SK-N-SH treated with all-trans-retinoic acid at 6 μM for 48 hours (cell line): Measurements from ENCODE around the gene ZGPAT.

ENCODE experiments used
- ATAC-seq: fragments of 200-7000 bp; cut with Tn5 transposase; 3 replicates; pipeline ENCODE4 v1.9.1; 2020; ENCODE audit warnings: mild to moderate bottlenecking, moderate library complexity
- ARNTL ChIP-seq: fragments of 450-650 bp; formaldehyde crosslinking; IDR thresholded peaks from 2 replicates; pipeline ENCODE4 v1.5.0; 2020; ENCODE audit warnings: low read depth, mild to moderate bottlenecking, moderate library complexity, borderline replicate concordance
- ESRRG ChIP-seq: fragments of 250-450 bp; sonication (Bioruptor Pico); IDR thresholded peaks from 2 replicates; pipeline ENCODE4 v1.6.1; 2021; ENCODE audit warnings: mild to moderate bottlenecking
- GLIS3 ChIP-seq: fragments of 250-450 bp; sonication (Bioruptor Pico); IDR thresholded peaks from 2 replicates; pipeline ENCODE4 v1.5.0; 2020; ENCODE audit warnings: mild to moderate bottlenecking, moderate library complexity
- ISL1 ChIP-seq: fragments of 250-450 bp; sonication (Bioruptor Pico); IDR thresholded peaks from 2 replicates; pipeline ENCODE4 v2.1.2; 2022; ENCODE audit warnings: mild to moderate bottlenecking, moderate library complexity
- OSR1 ChIP-seq: fragments of 250-450 bp; sonication (Bioruptor Pico); IDR thresholded peaks from 2 replicates; pipeline ENCODE4 v1.8.0; 2022; ENCODE audit warnings: moderate library complexity, mild to moderate bottlenecking, inconsistent platforms
- POU6F1 ChIP-seq: fragments of 250-450 bp; sonication (Bioruptor Pico); IDR thresholded peaks from 2 replicates; pipeline ENCODE4 v1.8.0; 2021; ENCODE audit warnings: low read depth, mild to moderate bottlenecking, moderate library complexity, borderline replicate concordance
- RARB ChIP-seq: fragments of 250-450 bp; sonication (Bioruptor Pico); IDR thresholded peaks from 2 replicates; pipeline ENCODE4 v1.8.0; 2021; ENCODE audit warnings: mild to moderate bottlenecking, moderate library complexity
- SNAI2 ChIP-seq: fragments of 250-450 bp; sonication (Bioruptor Pico); IDR thresholded peaks from 2 replicates; pipeline ENCODE4 v1.5.0; 2020; ENCODE audit warnings: mild to moderate bottlenecking, moderate library complexity
- TCF4 ChIP-seq: fragments of 250-450 bp; sonication (Bioruptor Pico); IDR thresholded peaks from 2 replicates; pipeline ENCODE4 v1.8.0; 2021; ENCODE audit warnings: mild to moderate bottlenecking, moderate library complexity, borderline replicate concordance
- TOX ChIP-seq: fragments of 250-450 bp; sonication (Bioruptor Pico); IDR thresholded peaks from 2 replicates; pipeline ENCODE4 v1.8.0; 2021; ENCODE audit warnings: mild to moderate bottlenecking, moderate library complexity, borderline replicate concordance
- ZFP3 ChIP-seq: fragments of 250-450 bp; sonication (Bioruptor Pico); IDR thresholded peaks from 2 replicates; pipeline ENCODE4 v1.5.0; 2020; ENCODE audit warnings: mild to moderate bottlenecking, moderate library complexity
- ZNF8 ChIP-seq: fragments of 450-650 bp; formaldehyde crosslinking; IDR thresholded peaks from 2 replicates; pipeline ENCODE4 v1.5.0; 2020; ENCODE audit warnings: mild to moderate bottlenecking, moderate library complexity
- TF ChIP-seq, protein P1 (sequence below): fragments of 250-450 bp; sonication (Bioruptor Pico); IDR thresholded peaks from 2 replicates; pipeline ENCODE4 v1.5.0; 2020; ENCODE audit warnings: mild to moderate bottlenecking, moderate library complexity
- TF ChIP-seq, protein P2 (sequence below): fragments of 250-450 bp; sonication (Bioruptor Pico); IDR thresholded peaks from 2 replicates; pipeline ENCODE4 v1.8.0; 2020; ENCODE audit warnings: mild to moderate bottlenecking, moderate library complexity, borderline replicate concordance
- TF ChIP-seq, protein P3 (sequence below): fragments of 250-450 bp; sonication (Bioruptor Pico); IDR thresholded peaks from 2 replicates; pipeline ENCODE4 v1.5.1; 2020; ENCODE audit warnings: low read depth, mild to moderate bottlenecking, moderate library complexity
- TF ChIP-seq, protein P4 (sequence below): fragments of 250-450 bp; sonication (Bioruptor Pico); IDR thresholded peaks from 2 replicates; pipeline ENCODE4 v1.5.1; 2021; ENCODE audit warnings: mild to moderate bottlenecking, moderate library complexity

ZGPAT gene

GRCh38 chr20:63705232-63706026, 2.4 kb upstream of the ZGPAT start:
- ATAC-seq: no peak

GRCh38 chr20:63706027-63706695, 1.7 kb upstream of the ZGPAT start:
- no peak for ATAC-seq
- TF ChIP-seq SNAI2 (CRISPR knock-in tag) (no peak), TCF4 (no peak), TOX (CRISPR knock-in tag) (no peak), ARNTL (no peak), ESRRG (CRISPR knock-in tag) (no peak), ISL1 (CRISPR knock-in tag) (no peak), RARB (CRISPR knock-in tag) (no peak), POU6F1 (CRISPR knock-in tag) (no peak)

More at GRCh38 chr20:63705232-63706026, 2.4 kb upstream of the ZGPAT start:
- TF ChIP-seq ISL1 (CRISPR knock-in tag) (no peak), OSR1 (CRISPR knock-in tag) (no peak), ZNF8 (CRISPR knock-in tag) (no peak), RARB (CRISPR knock-in tag) (no peak), POU6F1 (CRISPR knock-in tag) (no peak)

- no peak for TF ChIP-seq OSR1 (CRISPR knock-in tag)
- TF ChIP-seq ZFP3 (CRISPR knock-in tag): no peak
- TF ChIP-seq GLIS3 (CRISPR knock-in tag): no peak
- no peak for TF ChIP-seq TOX (CRISPR knock-in tag)
- TF ChIP-seq ZNF8 (CRISPR knock-in tag): no peak
- TF ChIP-seq, protein P1, sequence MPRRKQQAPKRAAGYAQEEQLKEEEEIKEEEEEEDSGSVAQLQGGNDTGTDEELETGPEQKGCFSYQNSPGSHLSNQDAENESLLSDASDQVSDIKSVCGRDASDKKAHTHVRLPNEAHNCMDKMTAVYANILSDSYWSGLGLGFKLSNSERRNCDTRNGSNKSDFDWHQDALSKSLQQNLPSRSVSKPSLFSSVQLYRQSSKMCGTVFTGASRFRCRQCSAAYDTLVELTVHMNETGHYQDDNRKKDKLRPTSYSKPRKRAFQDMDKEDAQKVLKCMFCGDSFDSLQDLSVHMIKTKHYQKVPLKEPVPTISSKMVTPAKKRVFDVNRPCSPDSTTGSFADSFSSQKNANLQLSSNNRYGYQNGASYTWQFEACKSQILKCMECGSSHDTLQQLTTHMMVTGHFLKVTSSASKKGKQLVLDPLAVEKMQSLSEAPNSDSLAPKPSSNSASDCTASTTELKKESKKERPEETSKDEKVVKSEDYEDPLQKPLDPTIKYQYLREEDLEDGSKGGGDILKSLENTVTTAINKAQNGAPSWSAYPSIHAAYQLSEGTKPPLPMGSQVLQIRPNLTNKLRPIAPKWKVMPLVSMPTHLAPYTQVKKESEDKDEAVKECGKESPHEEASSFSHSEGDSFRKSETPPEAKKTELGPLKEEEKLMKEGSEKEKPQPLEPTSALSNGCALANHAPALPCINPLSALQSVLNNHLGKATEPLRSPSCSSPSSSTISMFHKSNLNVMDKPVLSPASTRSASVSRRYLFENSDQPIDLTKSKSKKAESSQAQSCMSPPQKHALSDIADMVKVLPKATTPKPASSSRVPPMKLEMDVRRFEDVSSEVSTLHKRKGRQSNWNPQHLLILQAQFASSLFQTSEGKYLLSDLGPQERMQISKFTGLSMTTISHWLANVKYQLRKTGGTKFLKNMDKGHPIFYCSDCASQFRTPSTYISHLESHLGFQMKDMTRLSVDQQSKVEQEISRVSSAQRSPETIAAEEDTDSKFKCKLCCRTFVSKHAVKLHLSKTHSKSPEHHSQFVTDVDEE (CRISPR knock-in tag): no peak
- TF ChIP-seq, protein P2, sequence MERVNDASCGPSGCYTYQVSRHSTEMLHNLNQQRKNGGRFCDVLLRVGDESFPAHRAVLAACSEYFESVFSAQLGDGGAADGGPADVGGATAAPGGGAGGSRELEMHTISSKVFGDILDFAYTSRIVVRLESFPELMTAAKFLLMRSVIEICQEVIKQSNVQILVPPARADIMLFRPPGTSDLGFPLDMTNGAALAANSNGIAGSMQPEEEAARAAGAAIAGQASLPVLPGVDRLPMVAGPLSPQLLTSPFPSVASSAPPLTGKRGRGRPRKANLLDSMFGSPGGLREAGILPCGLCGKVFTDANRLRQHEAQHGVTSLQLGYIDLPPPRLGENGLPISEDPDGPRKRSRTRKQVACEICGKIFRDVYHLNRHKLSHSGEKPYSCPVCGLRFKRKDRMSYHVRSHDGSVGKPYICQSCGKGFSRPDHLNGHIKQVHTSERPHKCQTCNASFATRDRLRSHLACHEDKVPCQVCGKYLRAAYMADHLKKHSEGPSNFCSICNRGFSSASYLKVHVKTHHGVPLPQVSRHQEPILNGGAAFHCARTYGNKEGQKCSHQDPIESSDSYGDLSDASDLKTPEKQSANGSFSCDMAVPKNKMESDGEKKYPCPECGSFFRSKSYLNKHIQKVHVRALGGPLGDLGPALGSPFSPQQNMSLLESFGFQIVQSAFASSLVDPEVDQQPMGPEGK (CRISPR knock-in tag): no peak
- TF ChIP-seq, protein P3, sequence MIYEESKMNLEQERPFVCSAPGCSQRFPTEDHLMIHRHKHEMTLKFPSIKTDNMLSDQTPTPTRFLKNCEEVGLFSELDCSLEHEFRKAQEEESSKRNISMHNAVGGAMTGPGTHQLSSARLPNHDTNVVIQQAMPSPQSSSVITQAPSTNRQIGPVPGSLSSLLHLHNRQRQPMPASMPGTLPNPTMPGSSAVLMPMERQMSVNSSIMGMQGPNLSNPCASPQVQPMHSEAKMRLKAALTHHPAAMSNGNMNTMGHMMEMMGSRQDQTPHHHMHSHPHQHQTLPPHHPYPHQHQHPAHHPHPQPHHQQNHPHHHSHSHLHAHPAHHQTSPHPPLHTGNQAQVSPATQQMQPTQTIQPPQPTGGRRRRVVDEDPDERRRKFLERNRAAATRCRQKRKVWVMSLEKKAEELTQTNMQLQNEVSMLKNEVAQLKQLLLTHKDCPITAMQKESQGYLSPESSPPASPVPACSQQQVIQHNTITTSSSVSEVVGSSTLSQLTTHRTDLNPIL (CRISPR knock-in tag): no peak
- TF ChIP-seq ISL1 (CRISPR knock-in tag): no peak
- no peak for TF ChIP-seq SNAI2 (CRISPR knock-in tag)
- TF ChIP-seq, protein P4, sequence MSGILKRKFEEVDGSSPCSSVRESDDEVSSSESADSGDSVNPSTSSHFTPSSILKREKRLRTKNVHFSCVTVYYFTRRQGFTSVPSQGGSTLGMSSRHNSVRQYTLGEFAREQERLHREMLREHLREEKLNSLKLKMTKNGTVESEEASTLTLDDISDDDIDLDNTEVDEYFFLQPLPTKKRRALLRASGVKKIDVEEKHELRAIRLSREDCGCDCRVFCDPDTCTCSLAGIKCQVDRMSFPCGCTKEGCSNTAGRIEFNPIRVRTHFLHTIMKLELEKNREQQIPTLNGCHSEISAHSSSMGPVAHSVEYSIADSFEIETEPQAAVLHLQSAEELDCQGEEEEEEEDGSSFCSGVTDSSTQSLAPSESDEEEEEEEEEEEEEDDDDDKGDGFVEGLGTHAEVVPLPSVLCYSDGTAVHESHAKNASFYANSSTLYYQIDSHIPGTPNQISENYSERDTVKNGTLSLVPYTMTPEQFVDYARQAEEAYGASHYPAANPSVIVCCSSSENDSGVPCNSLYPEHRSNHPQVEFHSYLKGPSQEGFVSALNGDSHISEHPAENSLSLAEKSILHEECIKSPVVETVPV (CRISPR knock-in tag): no peak
- ATAC-seq: peak; percentile 62
These were observed 834 bp upstream of the ZGPAT start for GRCh38 chr20:63706852-63707557.
